GM23338 (cell line): ENCODE measurements around the gene ODAD2.
"Not testable (repeated sequence)": the region's sequence is repeated elsewhere in the genome, so short reads cannot be mapped to it uniquely, and the experiment has no call there.

Source experiments
- CTCF ChIP-seq, 2 experiments: fragments of 200-600 bp in 1 of 2; sonication (generic) in 1 of 2; conservative IDR thresholded peaks; 2 replicates each; pipeline versions ENCODE4 v1.5.1 to v1.6.1; 2016 to 2017; ENCODE audit warnings: antibody characterized with exemption in 2 of 2, low read depth in 2 of 2, mild to moderate bottlenecking in 2 of 2, moderate library complexity in 1 of 2
- EZH2 ChIP-seq: fragments of 200-600 bp; sonication (generic); IDR thresholded peaks from one replicate; pipeline ENCODE4 v1.8.0; 2017; ENCODE audit warnings: antibody characterized with exemption, mild to moderate bottlenecking, low read depth; ENCODE audit not compliant: unreplicated experiment
- EZH2phosphoT487 ChIP-seq: fragments of 200-600 bp; sonication (generic); IDR thresholded peaks from one replicate; pipeline ENCODE4 v1.8.1; 2018; ENCODE audit warnings: antibody characterized with exemption; ENCODE audit not compliant: unreplicated experiment
- POLR2AphosphoS5 ChIP-seq: IDR thresholded peaks from 2 replicates; pipeline ENCODE4 v1.6.1; 2016; ENCODE audit warnings: antibody characterized with exemption, low read depth
- STAT1 ChIP-seq: IDR thresholded peaks from one replicate; pipeline ENCODE4 v1.6.1; 2016; ENCODE audit warnings: antibody characterized with exemption; ENCODE audit not compliant: unreplicated experiment

DNA sequence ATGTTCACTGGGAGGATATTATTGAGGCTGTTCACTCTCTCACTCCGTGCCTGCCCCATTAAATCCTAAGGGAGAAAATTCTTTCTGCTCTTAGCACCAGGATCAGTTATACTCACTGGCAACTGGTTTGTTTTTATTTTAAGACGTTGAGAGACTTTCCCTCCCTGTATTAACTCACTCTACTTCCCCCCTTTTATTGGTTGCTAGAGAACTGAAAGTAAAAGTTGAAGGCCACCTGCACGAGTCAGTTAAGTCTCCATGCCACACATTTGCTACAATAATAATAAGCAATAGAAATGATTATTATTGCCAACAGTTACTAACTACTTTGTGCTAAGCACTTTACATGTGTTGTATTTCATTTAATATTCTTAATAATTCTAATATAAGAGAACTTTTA lies 40.5 kb downstream of the ODAD2 start:
- not testable (repeated sequence) for TF ChIP-seq EZH2; EZH2phosphoT487; POLR2AphosphoS5; CTCF (conservative IDR thresholded peaks at IDR 0.05; ENCODE audit: low read depth in 2 of 2); STAT1
